DND-41 (cell line): ENCODE data around the gene CMSS1.

ENCODE experiments used
- CTCF ChIP-seq: IDR thresholded peaks from 2 replicates; pipeline ENCODE4 v1.5.1; 2012; ENCODE audit warnings: borderline replicate concordance, low read length, moderate library complexity, mild to moderate bottlenecking; ENCODE audit not compliant: poor library complexity, severe bottlenecking; ENCODE audit errors: extremely low read depth
- EZH2 ChIP-seq: IDR thresholded peaks from 3 replicates; pipeline ENCODE4 v1.6.1; 2012; ENCODE audit warnings: borderline replicate concordance, low read depth, mild to moderate bottlenecking, moderate library complexity, low read length, inconsistent platforms; ENCODE audit not compliant: severe bottlenecking

DNA sequence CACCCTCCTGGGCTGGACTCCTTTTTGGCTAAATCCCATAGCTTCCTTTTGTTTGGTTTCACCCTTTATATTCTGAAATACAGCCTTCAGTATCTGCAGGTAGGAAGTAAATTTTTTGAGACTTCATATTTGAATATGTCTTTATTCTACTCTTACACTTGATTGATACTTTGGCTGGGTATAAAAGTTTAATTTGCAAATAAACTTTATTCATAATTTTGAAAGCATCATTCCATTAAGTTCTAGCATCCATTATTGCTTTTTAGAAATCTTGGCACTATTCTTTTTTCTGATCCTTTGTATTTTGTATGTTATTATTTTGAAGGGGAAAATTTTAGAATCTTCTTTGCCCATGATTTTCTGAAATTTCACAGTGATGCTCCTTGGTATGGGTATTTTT is 337.9 kb downstream of the CMSS1 start:
- no peak for TF ChIP-seq CTCF
- TF ChIP-seq EZH2 = no peak
